NOMO-1 (cell line): ENCODE measurements around the gene CAMK2D.

Experiments
- DNase-seq, 2 experiments: peaks; one replicate each; lab custom pipeline; 2025; ENCODE audit not compliant: unreplicated experiment in 2 of 2; lab: John Stamatoyannopoulos, UW

CAMK2D gene

GRCh38 chr4:113452868-113453620 lies 308.5 kb downstream of the CAMK2D start:
- DNase-seq, result no peak

- no peak for DNase-seq
Observed at GRCh38 chr4:113452152-113452551, 309.4 kb downstream of the CAMK2D start.

- no peak for DNase-seq
Observed at GRCh38 chr4:113450295-113451080, 311.1 kb downstream of the CAMK2D start.

GRCh38 chr4:113449410-113449974 lies 312.0 kb downstream of the CAMK2D start:
- peak in 1 of 2 experiments; percentile 11 for DNase-seq

- DNase-seq, result peak in 1 of 2 experiments; percentile 20
Observed at GRCh38 chr4:113447769-113448168, 313.8 kb downstream of the CAMK2D start.

- DNase-seq, result no peak
Observed at GRCh38 chr4:113447061-113447460, 314.5 kb downstream of the CAMK2D start.

- no peak for DNase-seq
Observed at GRCh38 chr4:113446019-113446418, 315.5 kb downstream of the CAMK2D start.

- no peak for DNase-seq
Observed at GRCh38 chr4:113445286-113445685, 316.3 kb downstream of the CAMK2D start.

GRCh38 chr4:113444386-113444785 lies 317.2 kb downstream of the CAMK2D start:
- no peak for DNase-seq

- no peak for DNase-seq
Observed at GRCh38 chr4:113442826-113443225, 318.7 kb downstream of the CAMK2D start.

- no peak for DNase-seq
Observed at GRCh38 chr4:113440371-113440770, 321.2 kb downstream of the CAMK2D start.

- no peak for DNase-seq
Observed at GRCh38 chr4:113438596-113438995, 322.9 kb downstream of the CAMK2D start.

- no peak for DNase-seq
Observed at GRCh38 chr4:113437129-113437528, 324.4 kb downstream of the CAMK2D start.

GRCh38 chr4:113436360-113436759 lies 325.2 kb downstream of the CAMK2D start:
- DNase-seq, result no peak

- DNase-seq, result no peak
Observed at GRCh38 chr4:113435893-113436292, 325.6 kb downstream of the CAMK2D start.

GRCh38 chr4:113434247-113434587 lies 327.3 kb downstream of the CAMK2D start:
- DNase-seq, result no peak

GRCh38 chr4:113433536-113434246 lies 327.8 kb downstream of the CAMK2D start:
- no peak for DNase-seq

- no peak for DNase-seq
Observed at GRCh38 chr4:113433116-113433515, 328.4 kb downstream of the CAMK2D start.

GRCh38 chr4:113423631-113424030 lies 337.9 kb downstream of the CAMK2D start:
- DNase-seq, result no peak

GRCh38 chr4:113420938-113421337 lies 340.6 kb downstream of the CAMK2D start:
- DNase-seq, result no peak

GRCh38 chr4:113419631-113420030 lies 341.9 kb downstream of the CAMK2D start:
- no peak for DNase-seq
